Astrocyte of the hippocampus (primary cell): ENCODE results near the gene INPP4B.

Source experiments
- DNase-seq: peaks from one replicate; pipeline ENCODE4 v3.0.0; 2011; ENCODE audit warnings: low read depth, low spot score

INPP4B gene

GRCh38 chr4:142846108-142846728, at the start of gene INPP4B:
TSS of gene INPP4B (minus strand) at chr4:142846301.
- DNase-seq: peak; percentile 83

DNA sequence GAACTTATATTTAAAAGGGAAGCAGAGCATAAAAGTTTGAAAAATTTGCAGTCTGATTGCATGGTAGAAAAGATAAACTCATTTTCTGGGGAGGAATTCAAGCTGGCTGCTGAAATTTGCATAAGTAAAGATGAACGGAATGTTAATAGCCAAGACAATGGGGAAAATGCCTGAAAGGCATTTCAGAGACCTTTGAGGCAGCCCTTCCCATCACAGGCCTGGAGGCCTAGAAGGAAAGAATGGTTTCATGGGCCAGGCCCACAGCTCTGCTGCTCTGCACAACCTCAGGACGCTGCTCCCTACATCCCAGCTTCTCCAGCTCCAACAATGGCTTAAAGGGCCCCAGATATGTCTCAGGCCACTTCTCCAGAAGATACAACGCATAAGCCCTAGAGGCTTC, 46.9 kb upstream of the INPP4B start:
- DNase-seq: no peak

DNA sequence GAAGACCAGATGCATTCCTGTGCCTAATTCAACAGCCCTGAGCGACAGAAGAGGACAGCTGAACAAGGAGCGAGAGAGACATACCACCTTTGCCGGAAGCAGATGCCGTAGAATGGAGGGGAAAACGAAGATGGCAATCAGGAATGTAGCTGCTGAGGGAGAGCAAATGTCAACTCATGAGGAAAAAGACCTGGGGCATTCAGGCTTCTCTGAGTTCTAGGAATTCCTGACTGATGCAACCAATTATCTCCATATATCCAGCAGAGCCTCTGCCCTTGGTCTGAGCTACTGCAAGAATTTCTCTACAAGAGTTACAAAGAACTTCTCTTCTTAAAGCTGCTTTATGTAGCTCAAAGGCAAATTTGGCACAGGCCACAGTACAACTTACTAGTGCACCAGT, 40.5 kb upstream of the INPP4B start:
- DNase-seq: no peak

GRCh38 chr4:142883040-142883832, 37.1 kb upstream of the INPP4B start:
- DNase-seq: peak; percentile 7

GRCh38 chr4:142882159-142882558, 36.1 kb upstream of the INPP4B start:
- no peak for DNase-seq

DNA sequence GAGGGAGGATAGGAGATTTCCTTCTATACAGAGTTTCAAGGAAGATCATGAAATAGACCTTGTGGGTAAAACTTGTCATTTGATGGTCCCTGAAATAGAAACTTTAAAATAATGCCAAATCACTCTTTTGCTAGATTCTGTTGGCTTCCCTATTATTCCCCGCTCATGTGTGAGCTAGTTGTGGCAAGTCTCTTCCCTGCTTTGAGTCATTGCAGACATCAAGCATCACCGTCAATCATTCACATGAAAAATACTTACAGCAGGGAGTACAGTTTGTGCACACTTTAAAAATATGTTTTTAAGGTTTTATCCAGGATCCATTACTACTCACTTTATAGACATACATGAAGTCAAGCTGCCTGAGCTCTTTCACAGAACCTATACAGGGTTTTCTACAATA, 35.2 kb upstream of the INPP4B start:
- DNase-seq: no peak

GRCh38 chr4:142875117-142875516, 29.0 kb upstream of the INPP4B start:
- no peak for DNase-seq

GRCh38 chr4:142874684-142875083, 28.6 kb upstream of the INPP4B start:
- DNase-seq: no peak

DNA sequence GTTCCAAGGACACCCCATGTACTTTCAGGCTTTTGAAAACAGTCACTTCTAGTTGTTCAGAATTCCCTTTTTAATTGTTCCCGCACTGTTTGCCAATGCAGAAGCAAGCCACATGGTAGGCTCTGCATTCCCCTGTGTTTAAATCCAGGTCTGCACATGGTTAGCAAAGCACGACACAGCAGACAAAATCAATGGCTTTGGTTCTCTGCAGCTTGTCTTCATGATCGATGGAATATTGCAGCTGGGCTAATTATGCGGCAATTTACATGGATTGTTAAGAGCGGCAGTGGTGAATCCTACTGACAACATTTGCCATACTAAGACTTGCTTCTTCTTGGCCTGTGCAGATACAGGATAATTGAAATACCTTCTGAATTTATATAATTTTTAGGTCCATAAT, 20.6 kb upstream of the INPP4B start:
- no peak for DNase-seq

GRCh38 chr4:142861351-142861750, 15.2 kb upstream of the INPP4B start:
- no peak for DNase-seq

DNA sequence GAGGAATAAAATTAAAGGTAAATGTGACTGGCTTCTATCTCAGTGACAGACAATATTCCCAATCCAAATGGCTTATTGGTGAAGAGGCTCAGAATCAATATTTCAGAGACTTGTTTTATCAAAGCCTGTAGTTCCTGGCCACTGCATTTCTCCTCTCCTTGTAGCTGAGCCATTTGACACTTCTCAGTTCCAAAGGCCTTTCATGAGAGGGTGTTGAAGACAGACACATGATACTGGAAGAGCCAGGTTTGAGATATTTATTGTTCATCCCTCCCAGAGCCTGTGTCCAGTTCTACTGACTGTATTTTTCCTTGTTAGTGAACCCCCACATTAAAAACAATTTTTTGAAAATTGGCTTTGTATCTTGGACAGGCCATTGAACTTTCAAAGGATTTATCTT, 12.9 kb upstream of the INPP4B start:
- no peak for DNase-seq

DNA sequence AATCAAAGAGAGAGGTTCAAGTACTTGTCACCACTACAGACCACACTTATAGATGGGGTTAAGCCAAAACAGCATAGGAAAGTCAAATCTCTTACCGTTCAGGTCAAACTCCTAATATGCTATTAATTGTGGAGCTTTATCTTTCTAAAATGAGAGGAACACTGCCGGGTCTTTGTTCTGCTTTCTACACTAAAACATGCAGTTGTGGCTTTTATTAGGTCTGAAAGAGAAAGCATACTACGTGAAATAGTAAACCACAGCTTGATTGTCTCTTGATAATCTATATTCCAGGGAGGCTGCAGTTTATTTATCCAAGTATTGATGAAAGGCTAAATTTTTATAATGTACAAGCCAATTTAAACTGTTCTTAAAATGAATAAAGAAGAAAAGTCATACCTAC, 12.3 kb upstream of the INPP4B start:
- DNase-seq: no peak

DNA sequence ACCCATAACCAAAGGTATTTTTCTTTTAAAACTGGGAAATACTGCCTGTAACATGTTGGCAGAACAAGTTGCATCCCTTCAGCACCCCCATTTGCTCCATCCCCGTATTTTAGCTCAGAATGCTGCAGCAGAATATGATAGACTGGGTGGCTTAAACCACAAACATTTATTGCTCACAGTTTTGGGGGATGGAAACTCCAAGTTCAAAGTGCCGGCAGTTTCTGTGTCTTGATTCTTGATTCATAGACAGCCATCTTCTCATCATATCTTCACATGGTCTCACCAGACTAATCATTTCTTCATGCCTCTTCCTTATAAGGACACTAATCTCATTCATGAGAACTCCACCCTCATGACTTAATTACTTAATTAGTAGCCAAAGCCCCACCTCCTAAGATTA, 10.5 kb upstream of the INPP4B start:
- no peak for DNase-seq

DNA sequence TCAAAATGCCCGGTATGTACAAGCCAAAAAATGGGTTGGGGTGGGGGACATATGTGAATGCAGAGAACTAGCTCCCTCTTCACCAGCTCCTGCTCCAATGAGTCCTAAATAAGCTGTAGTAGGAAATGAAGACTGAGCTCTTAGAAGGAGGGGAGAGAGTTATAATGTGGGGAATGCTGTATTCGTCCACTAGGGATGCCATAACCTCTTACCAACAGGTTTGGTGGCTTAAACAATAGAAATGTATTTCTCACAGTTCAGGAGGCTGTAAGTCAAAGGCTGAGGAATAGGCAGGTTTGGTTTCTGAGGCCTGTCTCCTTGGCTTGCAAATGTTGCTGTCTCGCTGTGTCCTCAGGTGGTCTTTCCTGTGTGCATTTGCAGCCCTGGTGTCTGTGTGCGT, 4.4 kb upstream of the INPP4B start:
- no peak for DNase-seq

- peak; percentile 66 for DNase-seq
These were observed 862 bp upstream of the INPP4B start for GRCh38 chr4:142846729-142847596.

DNA sequence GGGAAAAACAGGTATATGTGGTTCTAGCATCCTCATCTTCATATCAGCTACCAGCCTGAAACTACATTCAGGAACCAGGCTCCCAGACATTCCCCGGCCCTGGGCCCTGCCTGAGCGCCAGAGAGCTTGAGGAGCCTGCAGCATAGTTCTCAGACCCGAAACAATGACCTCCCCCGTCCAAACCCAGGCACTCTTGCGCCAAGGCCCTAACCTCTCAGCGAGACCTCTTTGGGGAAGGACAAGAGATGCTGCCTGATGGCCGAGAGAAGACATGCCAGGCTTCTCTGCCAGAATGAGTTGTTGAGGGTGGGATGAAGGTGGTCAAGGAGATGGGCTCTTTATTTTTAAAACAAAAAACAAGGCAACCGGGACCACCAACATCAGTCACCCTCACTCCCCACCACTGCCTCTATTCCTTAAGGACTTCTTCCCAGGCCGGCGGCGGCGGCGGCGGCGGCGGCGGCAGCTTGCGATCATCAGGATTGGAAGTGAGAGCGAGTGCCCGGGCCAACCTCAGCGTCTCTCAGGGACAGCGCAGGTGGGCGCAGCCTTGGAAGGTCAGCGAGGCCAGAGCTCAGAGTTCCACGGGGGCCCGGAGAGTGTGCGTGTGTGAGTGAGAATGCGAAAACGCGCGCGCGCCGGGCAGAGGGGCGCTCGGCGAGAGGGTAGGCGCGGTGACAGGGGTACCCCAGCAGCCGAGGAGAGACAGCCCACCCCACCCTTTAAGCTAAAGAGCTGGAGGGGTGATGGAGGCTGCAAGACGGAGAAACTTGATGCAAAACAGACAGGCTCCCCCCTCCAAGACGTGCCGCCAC, 601 bp downstream of the INPP4B start:
- peak; percentile 55 for DNase-seq

DNA sequence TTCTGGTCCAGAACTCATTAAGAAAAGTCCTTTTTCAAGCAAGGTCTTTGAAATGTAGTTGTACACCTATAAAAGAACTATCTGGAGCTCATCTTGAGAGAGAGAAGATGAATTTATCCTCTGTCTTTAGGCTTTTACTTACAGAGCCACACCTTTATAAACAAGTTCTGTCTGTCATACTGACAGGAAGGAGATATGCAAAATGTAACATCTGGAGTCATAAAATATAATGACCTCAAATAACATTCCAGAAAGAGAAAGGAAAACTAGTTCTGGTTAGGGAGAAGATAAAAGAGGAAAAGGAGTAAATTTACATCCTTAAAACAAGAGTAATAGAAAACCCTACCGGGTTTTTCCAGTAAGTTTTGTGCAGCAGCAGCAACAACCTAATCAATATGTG, 1.3 kb downstream of the INPP4B start:
- no peak for DNase-seq

- DNase-seq: peak; percentile 61
These were observed 5.5 kb downstream of the INPP4B start for GRCh38 chr4:142840516-142841123.

- DNase-seq: no peak
These were observed 7.3 kb downstream of the INPP4B start for GRCh38 chr4:142838778-142839177.

DNA sequence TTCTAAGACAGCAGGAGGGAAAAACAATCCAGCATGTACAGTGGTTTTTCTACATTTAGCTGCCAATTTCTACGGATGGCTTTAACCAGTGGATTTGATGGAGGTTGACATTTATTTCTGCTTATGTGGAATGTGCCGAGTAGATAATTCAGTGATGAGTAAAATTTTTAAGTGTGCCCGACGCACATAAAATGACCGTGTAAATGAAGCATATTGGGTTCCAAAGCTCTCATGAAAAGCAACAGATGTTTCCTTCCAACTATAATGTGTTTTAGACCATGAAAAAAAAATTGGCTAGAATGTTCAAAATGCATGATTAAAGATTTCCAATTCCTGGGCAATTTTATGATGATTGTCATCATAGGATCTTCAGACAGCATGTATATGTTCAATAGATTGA, 14.1 kb downstream of the INPP4B start:
- no peak for DNase-seq
